HG03469 (cell line): ENCODE data around the gene SFXN5.
"Not testable (repeated sequence)": the region's sequence is repeated elsewhere in the genome, so short reads cannot be mapped to it uniquely, and the experiment has no call there.

ENCODE experiments used
- ATAC-seq: cut with Tn5 transposase; IDR thresholded peaks from one replicate; pipeline ENCODE4 v1.9.1; 2021; ENCODE audit warnings: mild to moderate bottlenecking, moderate library complexity, moderate number of reproducible peaks; ENCODE audit not compliant: unreplicated experiment

The SFXN5 gene

GRCh38 chr2:73071360-73072128 is at the start of gene SFXN5:
SFXN5 (minus strand) TSS chr2:73071712; CDS start chr2:73071705, 7 bp downstream.
- peak; percentile 91 for ATAC-seq

GRCh38 chr2:73119611-73120239 is 48.2 kb upstream of the SFXN5 start:
- not testable (repeated sequence) for ATAC-seq

- no peak for ATAC-seq
Observed at GRCh38 chr2:73117441-73117840, 45.9 kb upstream of the SFXN5 start.

- no peak for ATAC-seq
Observed at GRCh38 chr2:73116182-73116960, 44.9 kb upstream of the SFXN5 start.

- no peak for ATAC-seq
Observed at GRCh38 chr2:73114273-73114867, 42.9 kb upstream of the SFXN5 start.

GRCh38 chr2:73112913-73113854 is 41.7 kb upstream of the SFXN5 start, which contains the start of gene RAB11FIP5:
RAB11FIP5 (minus strand) TSS chr2:73112948; CDS start chr2:73112777, 171 bp downstream.
- peak; percentile 66 for ATAC-seq

GRCh38 chr2:73112026-73112912 is 40.8 kb upstream of the SFXN5 start:
- ATAC-seq, result no peak

GRCh38 chr2:73111073-73112025 is 39.8 kb upstream of the SFXN5 start:
- ATAC-seq, result no peak

GRCh38 chr2:73110168-73111072 is 38.9 kb upstream of the SFXN5 start:
- no peak for ATAC-seq

- no peak for ATAC-seq
Observed at GRCh38 chr2:73109431-73110167, 38.1 kb upstream of the SFXN5 start.

- ATAC-seq, result no peak
Observed at GRCh38 chr2:73107211-73107926, 35.9 kb upstream of the SFXN5 start.

- ATAC-seq, result no peak
Observed at GRCh38 chr2:73106791-73107190, 35.3 kb upstream of the SFXN5 start.

GRCh38 chr2:73105511-73105971 is 34.0 kb upstream of the SFXN5 start:
- ATAC-seq, result no peak

GRCh38 chr2:73104933-73105332 is 33.4 kb upstream of the SFXN5 start:
- no peak for ATAC-seq

GRCh38 chr2:73103018-73103542 is 31.6 kb upstream of the SFXN5 start:
- no peak for ATAC-seq
